ENCODE measurements around the gene DCLRE1A.

DCLRE1A gene

DNA sequence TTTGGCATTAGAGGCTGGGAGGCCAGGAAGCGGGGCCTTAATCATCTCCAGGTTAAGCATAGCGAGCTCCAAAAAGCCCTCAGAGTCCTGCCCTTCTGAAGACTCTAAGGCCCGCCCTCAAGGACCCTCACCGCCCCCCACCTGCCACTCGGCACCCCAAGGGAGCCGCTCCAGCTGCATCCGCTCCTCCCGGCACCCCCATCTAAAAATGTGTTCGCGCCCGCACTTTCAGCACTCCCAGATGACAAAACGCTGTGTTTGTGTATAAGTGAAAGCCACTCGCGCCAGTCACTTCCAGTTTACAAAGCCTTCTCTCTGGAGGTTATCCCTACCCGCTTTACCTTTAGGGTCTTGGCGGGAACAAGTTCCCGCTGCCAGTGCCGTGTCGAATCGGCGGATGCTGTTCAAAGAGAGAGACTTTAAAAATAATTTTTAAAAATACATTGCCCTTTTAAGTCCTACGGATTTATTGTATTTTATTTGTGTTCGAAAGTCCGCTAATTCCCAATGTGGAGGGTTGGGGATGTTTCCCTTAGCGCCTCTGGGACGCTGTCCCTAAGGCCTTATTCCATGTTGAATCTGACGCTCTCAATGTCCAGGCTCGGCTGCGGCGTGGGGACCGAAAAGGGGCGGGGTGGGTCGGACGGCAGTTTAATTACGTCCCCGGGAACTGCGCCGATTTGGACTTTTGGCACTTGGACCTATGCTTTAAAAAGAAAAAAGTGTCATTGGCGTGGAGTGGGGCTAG, at the start of gene DCLRE1A, which contains the start of gene NHLRC2:
Gene DCLRE1A (minus strand): TSS at position 70 of the 748 bp plus-strand sequence. CDS start 900 bp downstream, outside the sequence.
Gene NHLRC2 (plus strand): TSS at position 649 of the 748 bp plus-strand sequence. CDS start 212 bp downstream, outside the sequence.
- in situ Hi-C loops (cut with MboI; ENCODE audit: low sequenced_read_pairs) = no loop called here

DNA sequence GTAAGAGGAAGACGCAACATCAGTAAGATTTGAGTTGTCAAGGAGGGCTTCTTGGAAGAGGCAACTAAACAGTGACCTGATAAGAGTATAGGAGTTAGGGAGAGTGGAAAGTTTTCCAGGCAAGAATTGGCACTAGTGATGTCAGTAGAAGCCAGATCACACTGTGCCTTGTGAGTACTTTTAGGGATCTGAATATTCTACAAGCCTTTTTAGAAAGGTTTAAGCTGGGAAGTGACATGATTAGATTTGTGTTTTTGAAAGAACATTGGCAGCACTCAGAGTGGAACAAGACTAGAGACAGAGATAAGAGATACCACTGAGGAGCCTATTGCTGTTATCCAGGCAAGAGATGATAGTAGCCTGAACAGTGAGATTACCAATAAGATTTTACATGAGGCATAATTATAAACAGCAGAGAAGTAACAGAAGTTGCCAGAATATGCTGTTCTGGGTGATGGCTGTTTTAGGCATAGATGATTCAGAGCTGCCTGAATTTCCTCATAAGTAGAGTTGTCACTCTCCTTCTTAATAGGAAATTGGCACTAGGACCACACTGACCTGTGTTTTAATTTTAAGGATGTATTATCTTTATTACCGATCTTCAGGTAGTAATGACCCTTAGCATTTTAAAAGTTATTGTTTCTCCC, 46.2 kb upstream of the DCLRE1A start:
- in situ Hi-C loops (cut with MboI; ENCODE audit: low sequenced_read_pairs) = no loop called here

DNA sequence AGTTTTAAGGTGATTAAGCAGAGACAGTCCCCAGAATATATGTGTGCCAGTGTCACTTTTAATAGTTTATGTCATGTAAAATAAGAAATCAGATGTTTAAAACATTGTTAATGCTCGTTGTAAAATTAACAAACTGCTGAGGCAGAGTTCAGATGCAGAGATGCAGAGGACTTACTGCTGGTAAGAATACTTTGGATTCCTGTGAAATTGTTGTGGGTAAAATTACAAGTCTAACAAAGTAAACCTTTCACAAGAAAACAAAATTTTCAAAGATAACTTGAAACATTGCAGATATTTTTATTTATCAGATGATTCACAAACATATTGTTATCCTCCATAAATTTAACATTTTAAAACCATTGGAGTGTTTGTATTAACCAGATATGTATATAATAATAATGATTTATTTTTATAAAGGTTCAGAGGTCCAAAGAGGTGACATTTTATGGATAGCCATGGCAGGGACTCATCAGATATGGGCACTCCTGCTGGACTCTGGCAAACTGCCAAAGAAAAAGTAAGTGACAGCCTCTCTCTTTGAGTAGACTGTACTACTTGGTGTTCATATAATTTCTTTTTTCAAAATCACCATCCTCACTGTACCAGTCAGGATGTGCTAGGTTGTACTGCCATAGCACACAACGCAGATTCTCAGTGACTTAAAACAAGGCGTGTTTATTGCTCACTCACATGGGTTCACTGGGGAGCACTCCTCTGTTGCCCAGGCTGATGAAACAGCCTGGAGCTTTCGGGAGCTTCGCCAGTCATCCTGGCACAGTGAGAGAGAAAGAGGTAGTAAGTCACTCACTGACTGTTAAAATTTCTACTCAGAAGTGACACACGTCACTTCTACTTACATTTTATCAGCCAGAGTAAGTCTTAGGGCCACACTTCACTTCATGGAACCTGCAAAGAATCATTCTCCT, 44.1 kb upstream of the DCLRE1A start:
- in situ Hi-C loops (cut with MboI; ENCODE audit: low sequenced_read_pairs) = no loop called here

DNA sequence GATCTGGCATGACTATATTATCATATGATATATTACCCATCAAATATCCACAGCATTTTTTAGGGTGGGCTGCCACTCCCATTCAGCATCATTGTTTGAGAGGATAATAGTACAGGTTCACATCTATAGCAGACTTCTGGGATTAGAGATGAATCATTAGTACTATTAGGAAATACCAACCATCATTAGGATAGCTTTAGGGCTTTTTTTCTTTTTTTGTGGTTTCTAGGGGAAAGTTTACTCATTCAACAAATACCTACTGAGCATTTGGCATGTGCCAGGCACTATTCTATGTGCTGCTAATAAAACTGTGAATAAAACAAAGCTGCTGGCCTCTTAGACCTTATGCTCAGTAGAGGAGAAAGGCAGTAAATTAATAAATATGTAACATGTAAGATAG, 41.1 kb upstream of the DCLRE1A start:
- in situ Hi-C loops (cut with MboI; ENCODE audit: low sequenced_read_pairs) = no loop called here

DNA sequence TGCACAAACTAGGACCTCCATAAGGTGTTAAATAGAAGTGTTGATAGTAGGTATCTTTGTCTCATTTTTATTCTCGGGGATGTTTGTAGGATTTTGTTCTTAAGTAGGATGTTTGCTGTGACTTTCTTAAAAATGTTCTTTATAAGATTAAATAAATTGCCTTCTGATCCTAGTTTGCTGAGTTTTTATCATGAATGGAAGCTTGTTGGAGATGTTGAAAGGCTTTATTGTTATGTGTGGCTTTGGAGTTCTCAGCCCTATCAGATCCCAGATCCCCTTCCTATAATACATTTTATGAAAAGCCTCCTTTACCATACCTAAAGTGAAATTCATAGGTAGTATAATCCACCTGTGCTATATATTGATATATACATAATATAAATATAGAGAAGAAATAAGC, 40.7 kb upstream of the DCLRE1A start:
- in situ Hi-C loops (cut with MboI; ENCODE audit: low sequenced_read_pairs) = no loop called here

DNA sequence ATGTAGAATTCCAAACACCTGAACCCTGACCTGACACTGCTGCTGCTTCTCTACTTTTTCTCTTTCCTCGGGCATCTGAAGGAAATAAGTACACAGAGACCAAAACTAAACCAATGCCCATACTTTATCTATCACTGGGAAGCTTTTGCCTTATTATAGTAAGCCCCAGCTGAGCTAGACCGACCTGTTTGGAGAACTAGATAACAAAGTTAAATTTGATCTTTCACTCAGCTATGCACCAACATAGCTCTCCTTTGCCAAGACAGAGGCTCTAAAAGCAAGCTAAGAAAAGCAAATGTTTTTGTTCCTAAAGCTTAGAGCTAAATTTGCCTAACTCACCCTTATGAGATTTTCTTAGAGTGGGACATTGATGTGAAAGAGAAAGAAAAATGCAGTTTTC, 39.7 kb upstream of the DCLRE1A start:
- in situ Hi-C loops (cut with MboI; ENCODE audit: low sequenced_read_pairs) = no loop called here

DNA sequence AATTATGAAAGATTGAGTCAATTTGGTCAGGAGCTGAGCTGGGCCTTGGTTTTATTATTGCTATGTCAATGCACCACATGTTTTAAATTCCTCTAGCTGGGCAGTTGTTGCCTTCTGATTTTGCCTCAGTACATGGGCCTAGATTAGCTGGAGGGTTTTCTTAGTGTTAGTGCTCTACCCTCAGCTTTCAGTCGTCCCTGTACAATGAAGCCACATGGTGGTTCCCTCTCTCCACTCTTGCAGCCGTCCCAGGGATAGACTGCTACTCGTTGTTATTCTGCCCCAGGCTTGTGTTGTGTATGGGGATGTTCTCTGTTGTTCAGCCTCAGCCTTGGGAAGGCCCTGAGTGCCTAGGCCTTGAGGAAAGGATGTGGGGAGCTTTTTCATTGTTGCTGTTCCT, 37.6 kb upstream of the DCLRE1A start:
- in situ Hi-C loops (cut with MboI; ENCODE audit: low sequenced_read_pairs) = no loop called here

DNA sequence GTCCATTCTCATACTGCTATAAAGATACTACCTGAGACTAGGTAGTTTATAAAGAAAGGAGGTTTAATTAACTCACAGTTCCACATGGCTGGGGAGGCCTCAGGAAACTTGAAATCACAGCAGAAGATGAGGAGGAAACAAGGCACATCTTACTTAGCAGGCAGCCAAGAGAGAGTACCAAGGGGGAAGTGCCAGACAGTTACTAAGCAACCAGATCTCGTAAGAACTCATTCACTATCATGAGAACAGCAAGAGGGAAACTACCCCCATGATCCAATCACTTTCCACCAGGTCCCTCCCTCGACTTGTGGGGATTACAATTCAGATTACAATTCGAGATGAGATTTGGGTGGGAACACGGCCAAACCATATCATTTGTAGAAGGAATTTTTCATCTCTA, 36.9 kb upstream of the DCLRE1A start:
- in situ Hi-C loops (cut with MboI; ENCODE audit: low sequenced_read_pairs) = no loop called here

DNA sequence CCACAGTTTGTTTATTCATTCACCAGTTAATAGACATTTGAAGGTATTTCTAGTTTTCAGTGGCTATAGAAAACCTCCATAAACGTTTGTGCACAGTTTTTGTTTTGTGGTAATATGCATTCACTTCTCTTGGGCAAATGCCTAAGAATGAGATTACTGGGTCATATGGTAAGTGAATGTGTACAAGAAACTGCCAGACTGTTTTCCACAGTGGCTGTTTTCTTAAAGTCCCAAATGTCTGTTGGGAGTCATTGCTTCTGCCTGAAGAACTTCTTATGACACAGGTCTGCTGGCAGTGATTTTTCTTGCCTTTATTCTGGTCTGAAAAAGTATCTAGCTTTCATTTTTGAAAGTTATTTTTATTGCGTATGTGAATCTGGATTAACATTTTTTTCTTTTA, 36.0 kb upstream of the DCLRE1A start:
- in situ Hi-C loops (cut with MboI; ENCODE audit: low sequenced_read_pairs) = no loop called here

DNA sequence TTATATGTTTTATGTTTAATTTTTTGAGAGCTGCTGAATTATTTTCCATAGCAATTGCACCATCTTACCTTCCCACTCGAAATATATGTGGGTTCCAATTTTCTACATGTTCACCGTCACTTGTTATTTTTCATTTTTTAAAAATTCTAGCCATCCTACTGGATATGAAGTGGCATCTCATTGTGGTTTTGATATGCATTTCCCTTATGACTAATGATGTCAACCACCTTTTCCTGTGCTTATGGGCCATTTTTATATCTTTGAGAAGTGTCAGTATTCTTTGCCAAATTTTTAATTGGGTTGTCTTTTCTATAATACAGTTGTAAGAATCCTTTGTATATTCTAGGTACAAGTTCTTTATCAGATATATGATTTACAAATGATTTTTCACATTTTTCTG, 28.4 kb upstream of the DCLRE1A start:
- in situ Hi-C loops (cut with MboI; ENCODE audit: low sequenced_read_pairs) = no loop called here

DNA sequence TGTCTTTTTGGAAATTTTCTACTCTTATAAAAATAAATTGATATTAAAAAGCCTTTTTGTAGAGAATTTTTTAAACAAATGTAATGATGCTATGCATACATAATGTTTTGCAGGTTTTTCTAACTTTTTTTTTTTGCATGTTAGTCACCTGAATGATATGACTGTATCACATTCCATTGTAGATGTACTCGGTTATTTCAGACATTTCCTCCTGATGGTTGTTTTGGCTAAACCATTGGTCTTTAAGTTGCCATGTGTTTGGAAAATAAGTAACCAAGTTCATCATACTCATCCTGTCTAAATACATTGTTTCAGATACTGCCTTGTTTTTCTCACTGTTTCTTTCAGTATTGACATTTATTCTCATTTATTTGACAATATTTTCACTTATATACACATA, 26.4 kb upstream of the DCLRE1A start:
- in situ Hi-C loops (cut with MboI; ENCODE audit: low sequenced_read_pairs) = no loop called here

DNA sequence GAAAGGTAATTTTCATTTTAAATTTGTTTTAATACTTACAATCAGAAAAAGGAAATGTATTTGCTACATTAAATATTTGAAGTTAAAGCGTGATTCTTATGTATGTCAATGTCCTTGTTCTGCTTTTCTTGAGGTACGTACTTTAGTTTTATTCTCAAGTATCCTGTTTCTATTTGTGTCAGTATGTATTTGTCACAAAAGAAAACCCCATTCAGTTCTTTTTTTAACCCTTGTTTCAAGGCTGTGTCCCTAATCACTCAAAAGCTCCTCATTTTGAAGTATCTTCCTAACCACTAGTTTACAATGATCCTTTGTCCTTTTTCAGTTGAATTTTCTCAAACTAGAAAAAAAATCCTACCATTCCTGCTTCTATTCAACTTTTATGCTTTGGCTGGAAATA, 25.8 kb upstream of the DCLRE1A start:
- in situ Hi-C loops (cut with MboI; ENCODE audit: low sequenced_read_pairs) = no loop called here

DNA sequence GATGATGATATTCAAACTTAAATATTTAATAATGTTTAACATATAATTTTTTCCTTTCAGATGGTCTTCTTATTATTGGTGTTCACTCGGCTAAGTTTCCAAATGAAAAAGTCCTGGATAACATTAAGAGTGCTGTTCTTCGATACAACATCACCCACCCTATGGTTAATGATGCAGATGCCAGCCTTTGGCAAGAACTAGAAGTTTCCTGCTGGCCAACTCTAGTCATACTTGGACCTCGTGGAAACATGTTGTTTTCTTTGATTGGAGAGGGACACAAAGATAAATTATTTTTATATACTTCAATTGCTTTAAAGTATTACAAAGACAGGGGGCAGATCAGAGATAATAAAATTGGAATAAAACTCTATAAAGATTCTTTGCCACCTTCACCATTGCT, 22.6 kb upstream of the DCLRE1A start:
- in situ Hi-C loops (cut with MboI; ENCODE audit: low sequenced_read_pairs) = no loop called here

DNA sequence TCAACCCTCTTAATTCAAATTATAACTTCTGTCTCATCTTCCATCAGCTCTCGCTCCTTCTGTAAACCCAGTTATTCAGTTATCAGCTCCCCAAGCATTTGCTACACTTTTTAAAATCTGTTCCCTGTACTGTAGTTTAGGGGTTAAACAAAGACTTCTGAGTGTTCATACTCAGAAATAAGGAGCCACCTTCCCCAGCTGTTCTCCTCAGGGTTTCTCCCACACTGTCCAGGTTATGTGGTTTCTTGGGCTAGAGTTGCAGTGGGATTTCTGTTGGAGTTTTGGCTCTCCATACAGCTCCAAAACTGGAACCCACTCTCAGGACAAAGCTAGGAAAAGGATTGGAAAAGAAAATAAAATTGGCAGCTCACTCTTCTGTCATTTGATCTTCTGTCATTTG, 21.3 kb upstream of the DCLRE1A start:
- in situ Hi-C loops (cut with MboI; ENCODE audit: low sequenced_read_pairs) = no loop called here

DNA sequence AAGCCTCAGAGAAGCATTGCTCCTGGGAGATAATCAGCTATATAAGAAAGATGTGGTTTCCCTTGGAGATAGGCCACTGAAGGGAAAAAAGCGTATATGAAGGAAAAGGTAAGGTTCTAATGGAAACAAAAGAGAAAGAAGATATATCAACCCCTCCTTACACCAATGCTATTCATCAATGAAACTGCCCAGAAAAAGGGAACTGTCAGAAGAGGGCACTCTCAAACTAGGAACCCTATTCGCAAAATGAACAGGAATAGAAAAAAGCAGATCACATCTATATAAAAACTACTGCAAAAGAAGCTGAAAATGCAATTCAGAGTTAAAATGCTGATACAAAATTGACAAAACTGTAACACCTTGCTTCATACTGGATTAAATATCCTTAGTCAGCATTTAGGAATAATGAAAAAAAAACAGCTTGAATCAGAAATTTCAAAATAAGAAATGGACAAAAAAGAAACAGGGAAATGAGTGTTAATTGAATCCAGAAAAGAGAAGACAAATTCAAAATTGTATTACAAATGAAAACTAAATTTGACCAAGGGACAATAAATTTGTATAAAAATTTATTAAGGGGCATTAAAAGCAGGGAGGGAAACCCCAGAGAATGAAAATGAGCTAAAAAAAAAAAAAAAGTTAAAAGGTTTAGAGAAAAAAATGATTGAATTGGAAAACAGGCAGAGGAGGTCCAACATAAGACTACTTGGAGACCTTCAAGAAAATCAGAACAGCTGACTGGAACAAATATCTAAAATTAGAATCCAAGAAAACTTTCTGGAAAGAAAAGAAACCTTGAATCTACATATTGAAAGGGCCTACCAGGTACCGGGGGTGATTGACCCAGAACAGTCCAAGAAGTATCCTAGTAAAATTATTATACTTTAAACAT, 18.5 kb upstream of the DCLRE1A start:
- in situ Hi-C loops (cut with MboI; ENCODE audit: low sequenced_read_pairs) = no loop called here

DNA sequence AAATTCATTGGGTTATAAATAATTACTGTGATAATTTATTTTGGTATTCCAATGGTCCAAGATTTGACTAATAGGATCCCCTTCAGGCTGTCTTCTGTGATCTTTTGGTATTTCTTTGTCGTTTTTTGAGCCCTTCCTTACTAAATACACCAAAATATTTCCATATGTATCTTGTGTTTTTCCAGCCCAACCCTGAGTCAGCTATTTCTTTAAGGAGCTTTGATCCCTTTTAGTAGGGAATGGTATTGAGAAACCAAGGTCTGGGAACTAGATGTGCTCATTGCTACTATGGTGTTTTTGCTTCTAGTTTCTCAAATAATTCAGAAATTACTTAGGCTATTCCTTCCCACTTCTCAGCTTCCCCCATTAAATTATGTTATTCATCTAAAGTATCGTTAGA, 15.9 kb upstream of the DCLRE1A start:
- in situ Hi-C loops (cut with MboI; ENCODE audit: low sequenced_read_pairs) = no loop called here

DNA sequence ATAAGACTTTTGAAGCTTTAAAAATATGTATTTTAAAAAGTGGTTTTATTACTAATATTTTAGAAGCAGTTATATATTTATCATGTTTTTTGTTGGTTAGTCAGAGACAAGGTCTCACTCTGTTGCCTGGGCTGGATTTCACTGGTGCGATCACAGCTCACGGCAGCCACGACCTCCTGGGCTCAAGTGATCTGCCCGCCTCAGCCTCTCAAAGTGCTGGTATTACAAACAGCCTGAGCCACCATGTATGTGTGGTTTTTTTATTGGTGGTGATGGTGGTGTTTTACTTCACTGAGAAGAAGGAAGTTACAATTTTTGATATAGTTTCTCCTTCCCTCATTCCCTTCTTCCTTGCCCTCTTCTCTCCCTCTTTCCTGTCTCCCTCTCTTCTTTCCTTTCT, 14.0 kb upstream of the DCLRE1A start:
- in situ Hi-C loops (cut with MboI; ENCODE audit: low sequenced_read_pairs) = no loop called here

DNA sequence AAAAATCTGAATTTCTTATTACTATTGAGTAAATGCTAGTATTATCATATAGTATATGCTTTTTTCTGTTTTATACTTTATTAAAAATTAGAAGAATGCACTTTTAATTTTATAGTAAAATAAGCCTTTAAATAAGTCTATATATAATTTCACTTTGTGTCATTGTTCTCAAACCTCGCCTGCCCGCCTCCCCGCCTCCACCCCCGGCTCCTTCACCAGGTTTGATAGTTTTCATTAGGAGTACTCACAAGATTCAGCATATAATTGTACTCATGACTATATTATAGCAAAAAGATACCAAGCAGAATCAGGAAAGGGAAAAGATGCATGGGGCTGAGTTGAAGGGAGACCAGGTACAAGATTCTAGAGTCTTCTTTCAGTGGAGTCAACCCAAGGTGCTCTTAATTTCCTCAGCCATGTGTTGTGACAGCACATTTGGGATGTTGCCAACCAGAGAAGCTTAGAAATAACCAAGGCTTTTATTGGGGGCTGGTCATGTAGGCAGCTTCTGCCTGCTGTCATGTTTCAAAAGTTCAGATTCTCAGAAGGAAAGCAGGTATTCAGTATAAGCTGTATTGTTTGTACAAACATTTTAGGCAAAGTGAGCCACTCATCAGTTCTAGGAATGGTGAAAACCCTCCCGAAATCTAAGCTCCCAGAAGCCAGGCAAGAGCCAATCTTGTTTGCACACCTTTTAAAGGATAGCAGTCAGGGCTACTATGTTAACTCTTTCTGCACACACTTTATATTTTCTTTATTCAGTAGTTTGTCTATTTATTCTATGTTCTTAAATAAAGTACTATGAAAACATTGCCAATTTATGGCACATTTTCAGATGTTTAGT, 12.9 kb upstream of the DCLRE1A start:
- in situ Hi-C loops (cut with MboI; ENCODE audit: low sequenced_read_pairs) = no loop called here

DNA sequence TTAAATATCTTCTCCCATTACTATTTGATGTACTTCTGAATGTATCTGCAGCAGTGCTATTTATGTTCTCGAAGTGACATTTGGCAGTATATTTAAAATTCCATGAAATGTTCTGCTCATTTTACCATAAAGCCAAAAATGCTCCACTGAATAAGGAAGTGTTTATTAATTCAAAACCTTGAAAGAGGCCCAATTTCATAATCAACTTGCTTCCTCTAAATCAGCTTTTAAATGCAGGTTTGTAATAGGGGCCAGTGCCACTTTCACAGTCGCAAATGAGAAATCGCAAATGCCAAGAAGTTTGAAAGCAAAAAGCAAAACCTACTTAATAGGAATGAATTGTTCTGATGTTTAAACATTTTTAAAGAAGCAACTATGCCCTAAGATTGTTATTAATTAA, 12.0 kb upstream of the DCLRE1A start:
- in situ Hi-C loops (cut with MboI; ENCODE audit: low sequenced_read_pairs) = no loop called here

DNA sequence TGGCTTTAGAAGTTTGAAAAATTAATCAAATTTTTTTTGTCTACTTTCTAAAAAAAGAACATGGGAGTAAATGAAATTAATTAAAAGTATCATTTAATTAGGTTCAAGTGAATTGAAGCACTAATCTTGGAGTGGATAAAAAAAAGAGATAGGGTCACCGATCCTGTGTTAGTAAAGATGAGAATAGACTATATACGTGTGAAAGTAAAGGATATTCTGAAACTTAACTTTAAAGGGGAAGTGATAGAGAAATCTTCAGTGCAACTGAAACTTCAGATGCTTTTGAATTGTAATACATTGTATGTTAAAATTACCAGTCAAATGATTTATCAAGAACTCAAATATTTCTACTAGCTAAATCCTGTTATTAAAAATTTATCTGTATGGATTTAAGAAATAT, 5.4 kb upstream of the DCLRE1A start:
- in situ Hi-C loops (cut with MboI; ENCODE audit: low sequenced_read_pairs) = no loop called here
